Osteoblast (primary cell): Measurements from ENCODE around the gene ATP2C1. TPM values are rescaled to one million over a fixed set of nuclear protein-coding genes. Genes with fewer than 3 reads are reported as not detected.

Experiments used
- DNase-seq: peaks from one replicate; pipeline ENCODE4 v3.0.0; 2011; ENCODE audit warnings: low spot score, mixed read lengths; ENCODE audit not compliant: insufficient read length; ENCODE audit errors: missing footprints
- H2AFZ ChIP-seq: 2 replicates; pipeline ENCODE4 v1.6.0; 2011; ENCODE audit warnings: mild to moderate bottlenecking, low read length
- H3K27ac ChIP-seq: 2 replicates; pipeline ENCODE4 v1.5.1; 2011; ENCODE audit warnings: mild to moderate bottlenecking, low read depth, low read length, moderate library complexity
- H3K27me3 ChIP-seq: 2 replicates; pipeline ENCODE4 v1.6.0; 2012; ENCODE audit warnings: mild to moderate bottlenecking, control low read depth, inconsistent platforms, low read length, moderate library complexity; ENCODE audit not compliant: insufficient read depth
- H3K36me3 ChIP-seq: 2 replicates; pipeline ENCODE4 v1.5.1; 2011; ENCODE audit warnings: mild to moderate bottlenecking, low read length, control low read depth, moderate library complexity; ENCODE audit not compliant: insufficient read depth
- H3K4me1 ChIP-seq: 2 replicates; pipeline ENCODE4 v1.5.1; 2011; ENCODE audit warnings: mild to moderate bottlenecking, low read length, control low read depth, moderate library complexity; ENCODE audit not compliant: insufficient read depth
- H3K4me2 ChIP-seq: 2 replicates; pipeline ENCODE4 v1.6.0; 2011; ENCODE audit warnings: mild to moderate bottlenecking, low read length; ENCODE audit not compliant: insufficient read depth
- H3K4me3 ChIP-seq: fragments of 200-600 bp; sonication (generic); 3 replicates; pipeline ENCODE4 v1.5.1; 2012; ENCODE audit warnings: mild to moderate bottlenecking, low read length, inconsistent platforms; ENCODE audit not compliant: insufficient read depth
- H3K79me2 ChIP-seq: 2 replicates; pipeline ENCODE4 v1.6.0; 2012; ENCODE audit warnings: mild to moderate bottlenecking, low read length, control low read depth, inconsistent platforms; ENCODE audit not compliant: insufficient read depth
- H3K9me3 ChIP-seq: 2 replicates; pipeline ENCODE4 v1.5.1; 2011; ENCODE audit warnings: low read depth, low read length, control low read depth
- H4K20me1 ChIP-seq: 2 replicates; pipeline ENCODE4 v1.6.0; 2012; ENCODE audit warnings: mild to moderate bottlenecking, low read length, control low read depth; ENCODE audit not compliant: insufficient read depth
- total RNA-seq: library from RNA; depleted of rRNA; stranded (reverse); fragments of >200 nt; gene quantifications from 2 replicates; pipeline ENCODE4 v1.2.3, GENCODE V29; 2012
- TF ChIP-seq, protein P1 (sequence below): IDR thresholded peaks from 2 replicates; pipeline ENCODE4 v1.5.1; 2011; ENCODE audit warnings: mild to moderate bottlenecking, low read depth, low read length, moderate library complexity; ENCODE audit errors: extremely low read depth

ATP2C1 gene
- total RNA-seq, 1 donor: 99.5 TPM

DNA sequence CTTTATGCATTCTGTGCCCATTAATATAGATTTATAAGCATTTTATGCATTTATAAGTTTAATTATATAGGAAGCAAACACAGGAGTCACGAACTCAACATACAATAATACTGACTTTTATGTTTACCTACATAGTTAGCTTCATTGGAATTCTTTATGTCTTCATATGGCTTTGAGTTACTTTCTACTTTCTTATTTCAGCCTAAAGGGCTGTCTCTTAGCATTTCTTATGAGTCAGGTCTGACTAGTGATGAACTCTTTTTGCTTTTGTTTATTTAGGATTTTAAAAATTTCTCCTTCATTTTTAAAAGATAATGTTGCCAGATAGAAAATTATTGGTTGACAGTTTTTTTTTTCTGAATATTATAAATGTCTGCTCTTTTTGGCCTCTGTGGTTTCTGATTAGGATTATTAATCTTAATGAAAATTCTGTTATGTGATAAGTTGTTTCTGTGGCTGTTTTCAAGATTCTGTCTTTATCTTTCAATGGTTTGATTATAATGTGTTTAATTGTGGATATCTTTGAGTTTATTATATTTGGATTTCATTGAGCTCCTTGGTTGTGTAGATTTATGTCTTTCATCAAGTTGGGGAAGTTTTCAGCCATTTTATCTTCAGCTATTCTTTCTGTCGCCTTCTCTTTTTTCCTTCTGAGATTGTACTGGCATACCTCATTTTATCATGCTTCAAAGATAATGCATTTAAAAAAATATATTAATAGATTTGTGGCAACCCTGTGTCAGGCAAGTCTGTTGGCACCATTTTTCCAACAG is 54.3 kb downstream of the ATP2C1 start:
- H3K4me3 ChIP-seq: no peak overlapping the region
- no peaks in the 10 kb centered on the region for H3K27me3 ChIP-seq
- DNase-seq: no peak
- H3K4me1 ChIP-seq: peaks cover 32% of the 10 kb centered on the region
- TF ChIP-seq, protein P1, sequence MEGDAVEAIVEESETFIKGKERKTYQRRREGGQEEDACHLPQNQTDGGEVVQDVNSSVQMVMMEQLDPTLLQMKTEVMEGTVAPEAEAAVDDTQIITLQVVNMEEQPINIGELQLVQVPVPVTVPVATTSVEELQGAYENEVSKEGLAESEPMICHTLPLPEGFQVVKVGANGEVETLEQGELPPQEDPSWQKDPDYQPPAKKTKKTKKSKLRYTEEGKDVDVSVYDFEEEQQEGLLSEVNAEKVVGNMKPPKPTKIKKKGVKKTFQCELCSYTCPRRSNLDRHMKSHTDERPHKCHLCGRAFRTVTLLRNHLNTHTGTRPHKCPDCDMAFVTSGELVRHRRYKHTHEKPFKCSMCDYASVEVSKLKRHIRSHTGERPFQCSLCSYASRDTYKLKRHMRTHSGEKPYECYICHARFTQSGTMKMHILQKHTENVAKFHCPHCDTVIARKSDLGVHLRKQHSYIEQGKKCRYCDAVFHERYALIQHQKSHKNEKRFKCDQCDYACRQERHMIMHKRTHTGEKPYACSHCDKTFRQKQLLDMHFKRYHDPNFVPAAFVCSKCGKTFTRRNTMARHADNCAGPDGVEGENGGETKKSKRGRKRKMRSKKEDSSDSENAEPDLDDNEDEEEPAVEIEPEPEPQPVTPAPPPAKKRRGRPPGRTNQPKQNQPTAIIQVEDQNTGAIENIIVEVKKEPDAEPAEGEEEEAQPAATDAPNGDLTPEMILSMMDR: no peak
- no peaks in the 10 kb centered on the region for H3K9me3 ChIP-seq
- no peaks in the 10 kb centered on the region for H4K20me1 ChIP-seq
- H3K27ac ChIP-seq: peak overlapping the region; percentile 6
- peak overlapping the region; percentile 30 for H3K4me2 ChIP-seq
- H3K36me3 ChIP-seq: peaks cover 16% of the 10 kb centered on the region
- H3K79me2 ChIP-seq: peaks cover 21% of the 10 kb centered on the region
- H2AFZ ChIP-seq: no peak overlapping the region

DNA sequence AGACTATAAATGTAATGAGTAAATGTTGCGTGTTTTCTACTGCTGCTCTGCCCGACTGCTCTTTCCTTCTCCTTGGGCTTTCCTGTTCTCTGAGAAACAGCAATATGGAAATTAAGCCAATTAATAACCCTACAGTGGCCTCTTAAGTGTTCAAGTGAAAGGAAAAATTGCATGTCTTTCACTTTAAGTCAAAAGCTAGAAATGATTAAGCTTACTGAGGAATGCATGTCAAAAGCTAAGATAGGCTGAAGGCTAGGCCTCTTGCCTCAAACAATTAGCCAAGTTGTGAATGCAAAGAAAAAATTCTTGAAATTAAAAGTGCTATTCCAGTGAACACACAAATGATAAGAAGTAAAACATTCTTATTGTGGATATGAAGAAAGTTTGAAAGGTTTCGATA is 55.0 kb downstream of the ATP2C1 start:
- DNase-seq: no peak
- H4K20me1 ChIP-seq: no peaks in the 10 kb centered on the region
- H3K36me3 ChIP-seq: peaks cover 15% of the 10 kb centered on the region
- no peak overlapping the region for H2AFZ ChIP-seq
- peaks cover 21% of the 10 kb centered on the region for H3K79me2 ChIP-seq
- TF ChIP-seq, protein P1: no peak
- peaks cover 32% of the 10 kb centered on the region for H3K4me1 ChIP-seq
- H3K4me3 ChIP-seq: no peak overlapping the region
- no peak overlapping the region for H3K27ac ChIP-seq
- no peaks in the 10 kb centered on the region for H3K27me3 ChIP-seq
- no peak overlapping the region for H3K4me2 ChIP-seq
- H3K9me3 ChIP-seq: no peaks in the 10 kb centered on the region

DNA sequence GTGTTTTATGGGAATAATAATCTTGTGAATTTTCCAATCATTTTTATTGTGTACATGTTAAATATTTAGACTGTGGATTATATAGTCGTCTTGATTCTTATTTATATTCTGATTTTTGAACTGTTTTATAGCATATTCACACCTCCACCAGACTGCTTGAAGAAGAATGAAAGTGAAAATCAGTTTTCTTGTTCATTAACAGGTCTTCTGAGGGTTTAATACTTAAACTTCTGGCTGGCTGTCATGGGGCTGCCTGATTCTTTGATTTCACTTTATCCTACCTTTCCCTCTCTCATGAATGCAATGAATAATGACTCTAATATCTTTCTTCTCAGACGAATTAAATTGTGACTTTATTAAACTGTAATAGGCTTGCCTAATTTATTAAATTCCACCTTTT is 56.2 kb downstream of the ATP2C1 start:
- peak overlapping the region; percentile 6 for H3K4me2 ChIP-seq
- peaks cover 10% of the 10 kb centered on the region for H3K36me3 ChIP-seq
- peaks cover 21% of the 10 kb centered on the region for H3K79me2 ChIP-seq

DNA sequence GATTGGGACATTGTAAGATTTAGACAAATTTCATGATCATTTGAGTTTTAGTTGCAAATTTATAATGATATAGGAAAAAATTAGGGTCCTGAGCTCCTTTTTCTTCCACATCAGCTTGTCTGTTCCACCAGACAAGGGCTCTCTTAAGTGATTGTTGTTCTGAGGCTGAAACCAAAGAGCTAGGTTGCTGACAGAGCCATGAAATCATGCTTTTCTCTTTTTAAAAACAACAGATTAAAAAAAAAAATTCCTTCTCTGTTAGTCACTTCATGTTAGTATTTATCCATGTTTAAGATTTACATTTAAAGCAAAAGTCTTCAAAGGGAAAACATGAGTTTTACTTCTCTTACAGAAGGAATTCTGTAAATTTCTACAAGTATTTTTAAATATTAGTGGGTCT is 56.8 kb downstream of the ATP2C1 start:
- peaks cover 21% of the 10 kb centered on the region for H3K79me2 ChIP-seq

More for the DNA sequence above, 56.2 kb downstream of the ATP2C1 start:
- no peaks in the 10 kb centered on the region for H3K9me3 ChIP-seq
- no peaks in the 10 kb centered on the region for H3K27me3 ChIP-seq
- no peak for DNase-seq
- TF ChIP-seq, protein P1: no peak
- H3K4me3 ChIP-seq: no peak overlapping the region
- no peaks in the 10 kb centered on the region for H4K20me1 ChIP-seq
- peak overlapping the region; percentile 29 for H3K27ac ChIP-seq
- H3K4me1 ChIP-seq: peaks cover 32% of the 10 kb centered on the region
- no peak overlapping the region for H2AFZ ChIP-seq

More for the DNA sequence above, 56.8 kb downstream of the ATP2C1 start:
- TF ChIP-seq, protein P1: no peak
- peak overlapping the region; percentile 6 for H3K4me2 ChIP-seq
- no peak overlapping the region for H2AFZ ChIP-seq
- H3K4me1 ChIP-seq: peaks cover 32% of the 10 kb centered on the region
- peak overlapping the region; percentile 29 for H3K27ac ChIP-seq
- peaks cover 15% of the 10 kb centered on the region for H3K36me3 ChIP-seq
- H3K27me3 ChIP-seq: no peaks in the 10 kb centered on the region
- no peaks in the 10 kb centered on the region for H3K9me3 ChIP-seq
- no peak for DNase-seq
- no peaks in the 10 kb centered on the region for H4K20me1 ChIP-seq
- H3K4me3 ChIP-seq: no peak overlapping the region
